ENCODE measurements around the gene SNRPF. TPM values are rescaled to one million over a fixed set of nuclear protein-coding genes. Genes with fewer than 3 reads are reported as not detected.

SNRPF gene
- total RNA-seq, 2 donors from 2014 or later, result 17.9 to 35.4 TPM

- no peak overlapping the region for H3K27ac ChIP-seq
- no peak for TF ChIP-seq CTCF (IDR thresholded peaks at IDR 0.05)
- no peak overlapping the region for H3K4me3 ChIP-seq
- H3K4me1 ChIP-seq, result no peaks in the 10 kb centered on the region
- no peak for DNase-seq
- H3K9me3 ChIP-seq, result no peaks in the 10 kb centered on the region
- intact Hi-C loops (cut with DNase I), result no loop called here
- H3K9ac ChIP-seq (ENCODE audit: low read depth in 2 of 2, low read length in 2 of 2), result no peak overlapping the region
- no peaks in the 10 kb centered on the region for H3K27me3 ChIP-seq
- no peaks in the 10 kb centered on the region for H3K36me3 ChIP-seq
These were observed 7.1 kb upstream of the SNRPF start for GRCh38 chr12:95851606-95852005.

DNA sequence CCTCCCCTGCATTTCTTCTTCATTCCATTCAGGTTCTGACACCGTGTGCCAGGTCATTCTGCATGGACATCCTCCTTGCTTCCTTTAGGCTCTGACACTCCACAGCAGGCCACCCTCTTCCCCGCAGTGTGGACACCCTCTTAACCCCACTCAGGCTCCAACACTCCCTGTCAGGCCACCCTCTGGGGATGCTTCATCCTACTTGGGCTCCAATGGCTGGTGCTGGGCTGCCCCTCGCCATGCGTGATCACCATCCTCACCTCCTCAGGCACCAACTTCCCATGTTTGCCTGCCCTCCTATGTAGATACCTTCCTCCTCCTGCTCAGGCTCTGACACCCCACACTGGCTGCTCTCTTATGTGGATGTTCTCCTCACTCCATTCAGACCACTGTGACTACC lies 6.6 kb upstream of the SNRPF start:
- H3K4me3 ChIP-seq, result no peak overlapping the region
- no peak overlapping the region for H3K27ac ChIP-seq
- H3K9me3 ChIP-seq, result no peaks in the 10 kb centered on the region
- H3K27me3 ChIP-seq, result no peaks in the 10 kb centered on the region
- H3K9ac ChIP-seq (ENCODE audit: low read depth in 2 of 2, low read length in 2 of 2), result no peak overlapping the region
- H3K4me1 ChIP-seq, result no peaks in the 10 kb centered on the region
- no peak for TF ChIP-seq CTCF (IDR thresholded peaks at IDR 0.05)
- no peak for DNase-seq
- H3K36me3 ChIP-seq, result no peaks in the 10 kb centered on the region
- intact Hi-C loops (cut with DNase I), result no loop called here

DNA sequence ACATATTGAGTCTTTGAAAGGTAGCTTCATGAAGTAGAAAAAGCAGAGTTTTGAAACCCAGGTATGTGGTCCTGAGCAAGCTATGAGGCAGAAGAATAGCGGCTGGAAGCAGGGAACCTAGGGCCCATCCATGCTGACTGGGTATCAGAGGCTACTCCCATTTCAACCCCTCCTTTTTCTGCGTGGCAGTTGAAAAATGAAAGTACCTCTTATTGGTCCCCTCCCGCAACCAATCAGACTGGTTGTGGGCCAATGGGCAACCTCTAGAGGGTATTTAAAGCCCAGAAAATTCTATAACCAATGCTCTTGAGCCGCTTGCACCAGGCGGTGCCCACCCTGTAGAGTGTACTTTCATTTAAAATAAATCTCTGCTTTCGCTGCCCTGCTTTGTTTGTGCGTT lies 1.6 kb upstream of the SNRPF start:
- Histone ChIP-seq H3K4me1 (no peaks in the 10 kb centered on the region), H3K27ac (no peak overlapping the region), H3K9ac (ENCODE audit: low read depth in 2 of 2, low read length in 2 of 2) (no peak overlapping the region), H3K9me3 (no peaks in the 10 kb centered on the region), H3K4me3 (no peak overlapping the region), H3K36me3 (no peaks in the 10 kb centered on the region), H3K27me3 (no peaks in the 10 kb centered on the region)
- no peak for TF ChIP-seq CTCF (IDR thresholded peaks at IDR 0.05)
- intact Hi-C loops (cut with DNase I), result no loop called here
- no peak for DNase-seq

GRCh38 chr12:95857799-95858198 lies 953 bp upstream of the SNRPF start:
- Histone ChIP-seq H3K4me3 (no peak overlapping the region), H3K9ac (ENCODE audit: low read depth in 2 of 2, low read length in 2 of 2) (no peak overlapping the region), H3K4me1 (no peaks in the 10 kb centered on the region), H3K36me3 (no peaks in the 10 kb centered on the region), H3K9me3 (no peaks in the 10 kb centered on the region), H3K27me3 (no peaks in the 10 kb centered on the region), H3K27ac (no peak overlapping the region)
- intact Hi-C loops (cut with DNase I), result no loop called here
- no peak for DNase-seq
- no peak for TF ChIP-seq CTCF (IDR thresholded peaks at IDR 0.05)

DNA sequence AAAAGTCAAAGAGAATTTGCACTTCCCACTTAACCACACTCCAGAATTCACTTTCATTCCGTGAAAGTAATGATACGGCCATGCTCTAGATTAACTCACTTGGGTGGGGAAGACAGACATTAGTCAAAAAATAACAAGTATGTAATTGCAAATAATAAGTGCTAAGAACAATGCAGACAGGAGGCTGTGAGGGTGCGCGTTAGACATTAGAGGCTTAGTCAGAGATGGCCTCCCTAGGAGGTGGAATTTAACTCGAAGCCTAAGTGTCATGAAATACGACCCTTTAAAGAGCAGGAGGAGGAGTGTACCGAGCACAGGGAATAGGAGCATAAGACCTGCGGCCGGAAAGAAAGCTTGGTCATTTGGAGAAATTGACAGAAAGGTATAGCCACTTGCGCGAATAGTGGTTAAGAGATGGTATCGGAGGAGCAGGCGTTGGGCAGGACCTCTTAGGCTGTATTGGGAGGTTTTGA lies 628 bp downstream of the SNRPF start:
- no peak for TF ChIP-seq CTCF (IDR thresholded peaks at IDR 0.05)
- DNase-seq, result no peak
- H3K27me3 ChIP-seq, result no peaks in the 10 kb centered on the region

More for the DNA sequence above, 628 bp downstream of the SNRPF start:
- Histone ChIP-seq H3K4me3 (peak overlapping the region; percentile 81), H3K4me1 (no peaks in the 10 kb centered on the region), H3K27ac (peak overlapping the region; percentile 58), H3K9me3 (no peaks in the 10 kb centered on the region), H3K9ac (ENCODE audit: low read depth in 2 of 2, low read length in 2 of 2) (peak overlapping the region; percentile 61 to 88), H3K36me3 (no peaks in the 10 kb centered on the region)
- intact Hi-C loops (cut with DNase I), result no loop called here
